ENCODE results near the gene SYTL3. TPM values are rescaled to one million over a fixed set of nuclear protein-coding genes. Genes with fewer than 3 reads are reported as not detected.

SYTL3 gene
- total RNA-seq, 1 donor from 2014 or later, result 0.77 TPM

GRCh38 chr6:158808442-158808833, 158.6 kb downstream of the SYTL3 start:
- H3K36me3 Mint-ChIP-seq (ENCODE audit: low read depth, unreplicated experiment), result peaks cover 26% of the 10 kb centered on the region
- no peak for DNase-seq (ENCODE audit: low spot score)
- no peaks in the 10 kb centered on the region for H3K9me3 Mint-ChIP-seq (ENCODE audit: unreplicated experiment)
- TF ChIP-seq CTCF (IDR thresholded peaks at IDR 0.05; ENCODE audit: unreplicated experiment), result no peak
- H3K27ac Mint-ChIP-seq (ENCODE audit: unreplicated experiment), result peak overlapping the region; percentile 21
- peaks cover 73% of the 10 kb centered on the region for H3K4me1 Mint-ChIP-seq (ENCODE audit: unreplicated experiment)
- H3K4me3 Mint-ChIP-seq (ENCODE audit: unreplicated experiment), result no peak overlapping the region
- peaks cover 10% of the 10 kb centered on the region for H3K27me3 Mint-ChIP-seq (ENCODE audit: unreplicated experiment)

- peaks cover 32% of the 10 kb centered on the region for H3K36me3 Mint-ChIP-seq (ENCODE audit: low read depth, unreplicated experiment)
- peaks cover 71% of the 10 kb centered on the region for H3K4me1 Mint-ChIP-seq (ENCODE audit: unreplicated experiment)
- TF ChIP-seq CTCF (IDR thresholded peaks at IDR 0.05; ENCODE audit: unreplicated experiment), result no peak
- H3K9me3 Mint-ChIP-seq (ENCODE audit: unreplicated experiment), result no peaks in the 10 kb centered on the region
- no peak overlapping the region for H3K4me3 Mint-ChIP-seq (ENCODE audit: unreplicated experiment)
- DNase-seq (ENCODE audit: low spot score), result no peak
- H3K27me3 Mint-ChIP-seq (ENCODE audit: unreplicated experiment), result peaks cover 10% of the 10 kb centered on the region
- peak overlapping the region; percentile 58 for H3K27ac Mint-ChIP-seq (ENCODE audit: unreplicated experiment)
These were observed 159.3 kb downstream of the SYTL3 start for GRCh38 chr6:158808941-158809678.

GRCh38 chr6:158810155-158811095, 160.6 kb downstream of the SYTL3 start:
- Mint-ChIP-seq H3K27ac (ENCODE audit: unreplicated experiment) (no peak overlapping the region), H3K27me3 (ENCODE audit: unreplicated experiment) (peaks cover 10% of the 10 kb centered on the region), H3K4me1 (ENCODE audit: unreplicated experiment) (peaks cover 73% of the 10 kb centered on the region), H3K4me3 (ENCODE audit: unreplicated experiment) (no peak overlapping the region), H3K9me3 (ENCODE audit: unreplicated experiment) (no peaks in the 10 kb centered on the region), H3K36me3 (ENCODE audit: low read depth, unreplicated experiment) (peaks cover 36% of the 10 kb centered on the region)
- TF ChIP-seq CTCF (IDR thresholded peaks at IDR 0.05; ENCODE audit: unreplicated experiment), result no peak
- no peak for DNase-seq (ENCODE audit: low spot score)

- Mint-ChIP-seq H3K27ac (ENCODE audit: unreplicated experiment) (peak overlapping the region; percentile 73), H3K36me3 (ENCODE audit: low read depth, unreplicated experiment) (peaks cover 36% of the 10 kb centered on the region), H3K9me3 (ENCODE audit: unreplicated experiment) (no peaks in the 10 kb centered on the region), H3K4me3 (ENCODE audit: unreplicated experiment) (peak overlapping the region; percentile 62), H3K27me3 (ENCODE audit: unreplicated experiment) (peaks cover 11% of the 10 kb centered on the region), H3K4me1 (ENCODE audit: unreplicated experiment) (peaks cover 71% of the 10 kb centered on the region)
- no peak for TF ChIP-seq CTCF (IDR thresholded peaks at IDR 0.05; ENCODE audit: unreplicated experiment)
- DNase-seq (ENCODE audit: low spot score), result no peak
These were observed 162.8 kb downstream of the SYTL3 start for GRCh38 chr6:158812611-158813010.

Measured in endothelial cell (in vitro differentiated cells).